ENCODE measurements around the gene MAPK6.
A peak's percentile ranks its signal among the peaks of the same experiment; 100 is the strongest.
"Not testable (repeated sequence)": the region's sequence is repeated elsewhere in the genome, so short reads cannot be mapped to it uniquely, and the experiment has no call there.

MAPK6 gene

DNA sequence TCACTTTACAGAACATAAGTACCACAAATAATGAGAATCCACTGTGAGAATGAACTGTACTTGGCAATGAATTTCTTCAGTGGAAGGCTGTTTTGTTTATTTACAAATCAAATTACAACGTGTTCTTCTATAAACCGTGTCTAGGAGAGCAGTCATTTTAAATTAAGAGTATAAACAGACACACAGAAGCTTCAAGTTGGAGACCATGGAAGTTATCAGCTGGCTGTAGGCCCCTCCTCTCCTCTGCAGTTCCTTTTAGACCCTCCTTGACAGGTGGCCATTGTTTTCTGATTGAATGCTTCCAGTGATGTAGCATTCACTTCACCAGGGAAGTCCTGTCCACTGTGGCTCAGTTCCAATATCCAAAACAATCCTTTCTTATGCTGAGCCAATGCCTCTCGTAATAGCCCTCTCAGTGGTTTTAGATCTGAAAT, 7.3 kb upstream of the MAPK6 start:
- no peak for DNase-seq

DNA sequence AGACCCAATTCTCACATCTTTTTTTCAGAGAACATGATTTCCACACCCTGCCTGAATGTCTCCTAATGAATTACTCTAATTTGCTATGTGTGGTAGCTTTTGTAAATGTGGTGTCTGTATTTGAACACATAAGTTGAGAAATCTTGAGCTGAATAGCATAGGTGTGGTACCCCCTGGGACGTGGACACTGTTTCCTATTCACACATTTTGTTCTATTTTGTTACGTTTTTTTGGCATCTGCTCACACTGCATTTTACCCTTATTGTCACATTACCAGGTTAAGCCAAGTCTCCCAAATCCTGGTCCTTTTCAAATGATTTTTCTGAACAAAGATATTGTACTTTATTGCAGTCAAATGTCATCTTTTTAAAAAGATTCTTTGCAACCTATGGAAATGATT, 6.8 kb upstream of the MAPK6 start:
- DNase-seq, result no peak

DNA sequence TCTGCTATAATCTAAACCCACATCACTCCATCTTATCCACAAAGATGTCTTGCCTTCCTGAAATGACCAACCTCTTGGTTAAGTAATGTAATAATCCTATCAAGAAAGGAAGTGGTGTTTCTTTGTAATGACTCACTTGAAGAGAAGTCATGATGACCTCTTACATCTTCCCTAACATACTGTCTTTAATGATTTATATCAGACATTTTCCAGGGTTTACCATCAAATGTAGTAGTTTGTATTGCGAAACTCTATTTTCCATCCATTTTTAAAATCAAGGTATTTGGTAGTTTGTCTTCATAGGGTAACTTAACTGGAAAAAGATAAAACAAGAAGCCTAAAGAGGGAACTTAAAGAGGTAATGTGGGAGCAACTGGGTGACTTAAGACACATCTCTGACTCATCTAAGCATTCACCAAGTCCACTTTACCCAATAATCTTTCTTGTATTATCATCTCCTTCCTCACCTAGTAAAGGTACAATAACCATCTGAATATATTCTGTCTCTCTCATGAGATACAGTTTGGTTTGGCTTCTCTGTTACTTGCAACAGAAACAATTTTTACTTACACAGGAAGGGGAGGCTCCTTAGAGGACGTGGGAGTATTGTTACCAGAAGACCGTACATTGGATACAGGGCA, 5.7 kb upstream of the MAPK6 start:
- no peak for DNase-seq

DNA sequence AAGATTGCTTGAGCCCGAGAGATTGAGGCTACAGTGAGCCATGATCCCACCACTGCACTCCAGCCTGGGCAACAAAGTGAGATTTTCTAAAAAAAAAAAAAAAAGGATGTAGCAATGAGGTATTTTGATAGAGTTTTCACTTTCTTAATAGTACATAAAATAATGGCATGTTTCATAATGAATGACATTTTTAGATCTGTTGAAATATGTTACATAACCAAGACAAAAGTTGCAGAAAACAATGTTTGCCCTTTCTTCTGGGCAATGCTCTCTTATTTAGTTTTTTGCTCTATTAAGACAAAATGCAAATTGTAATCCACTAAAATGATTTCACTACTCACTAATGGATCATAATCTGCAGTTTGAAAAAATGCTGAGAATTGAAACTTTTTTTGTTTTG, 4.4 kb upstream of the MAPK6 start:
- no peak for DNase-seq

DNA sequence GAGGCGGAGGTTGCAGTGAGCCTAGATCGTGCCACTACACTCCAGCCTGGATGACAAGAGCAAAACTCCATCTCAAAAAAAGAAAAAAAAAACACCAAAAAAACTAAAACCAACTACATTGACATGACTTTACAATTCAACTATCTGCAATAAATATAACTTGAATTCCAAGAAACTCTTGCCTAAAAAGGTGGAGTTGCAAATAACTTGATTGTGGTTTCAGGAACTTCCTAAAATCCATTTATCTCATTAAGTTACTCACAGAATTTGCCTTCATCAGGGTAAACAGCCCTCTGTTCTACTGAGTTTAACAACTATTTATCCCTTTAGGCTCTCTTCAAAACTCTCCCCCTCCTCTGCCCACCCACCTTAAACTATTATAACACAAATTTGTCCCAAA, 2.7 kb upstream of the MAPK6 start:
- DNase-seq, result no peak

DNA sequence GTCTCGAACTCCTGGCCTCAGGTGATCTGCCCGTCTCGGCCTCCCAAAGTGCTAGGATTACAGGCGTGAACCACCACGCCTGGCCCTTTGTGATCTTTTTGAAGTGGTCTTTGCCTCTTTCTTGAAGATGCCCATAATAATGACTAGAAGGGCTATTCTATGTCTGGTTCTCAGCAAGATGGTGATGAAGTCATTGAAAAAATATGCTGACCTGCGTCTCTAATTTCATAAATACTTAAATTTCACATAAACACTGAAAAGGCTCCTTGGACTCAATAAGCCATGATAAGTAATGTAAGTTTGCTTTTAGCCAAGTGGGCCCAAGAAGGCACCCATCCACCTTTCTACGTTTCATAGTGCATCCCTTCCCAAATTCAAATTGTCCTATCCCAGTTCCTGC, 775 bp upstream of the MAPK6 start:
- DNase-seq, result no peak

DNA sequence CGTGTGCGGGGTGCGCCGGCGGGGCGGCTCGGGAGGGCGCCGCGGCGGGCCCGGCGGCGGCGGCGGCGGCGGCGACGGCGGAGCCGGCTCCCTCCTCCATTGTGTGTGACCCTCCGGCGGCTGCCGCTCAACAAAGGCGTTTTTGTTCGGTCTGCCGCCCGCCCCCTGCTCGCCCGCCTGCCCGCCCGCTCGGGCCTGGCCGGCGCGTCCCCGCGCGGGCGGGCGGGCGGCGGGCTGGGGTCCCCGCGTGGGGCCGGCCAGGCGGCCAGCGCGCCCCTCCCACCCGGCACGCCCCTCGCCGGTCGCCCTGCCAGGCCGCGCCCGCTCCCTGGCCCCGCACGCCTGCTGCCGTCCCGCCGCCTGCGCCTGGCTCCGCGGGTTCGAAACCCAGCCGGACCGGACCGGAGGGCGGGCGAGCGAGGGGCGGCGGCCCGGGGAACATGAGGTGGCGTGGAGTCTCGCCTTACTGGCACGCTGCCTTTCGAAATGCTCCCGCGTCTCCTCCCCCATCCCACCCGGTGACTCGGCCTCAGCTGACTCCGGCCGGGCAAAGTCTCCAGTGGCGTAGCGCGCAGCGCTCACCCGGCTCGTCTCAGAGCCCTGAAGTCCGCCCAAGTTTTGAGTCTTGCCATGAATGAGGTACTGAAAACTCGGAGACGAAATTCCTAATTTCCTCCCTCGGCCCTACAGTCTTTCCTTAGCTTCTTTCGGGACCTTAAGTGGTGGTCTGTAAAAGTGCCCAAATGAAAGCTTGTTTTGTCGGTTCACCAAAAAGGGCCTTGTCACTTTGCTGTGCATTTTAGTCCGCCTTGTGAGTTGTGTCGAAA, 588 bp downstream of the MAPK6 start:
- DNase-seq, result peak; percentile 53

DNA sequence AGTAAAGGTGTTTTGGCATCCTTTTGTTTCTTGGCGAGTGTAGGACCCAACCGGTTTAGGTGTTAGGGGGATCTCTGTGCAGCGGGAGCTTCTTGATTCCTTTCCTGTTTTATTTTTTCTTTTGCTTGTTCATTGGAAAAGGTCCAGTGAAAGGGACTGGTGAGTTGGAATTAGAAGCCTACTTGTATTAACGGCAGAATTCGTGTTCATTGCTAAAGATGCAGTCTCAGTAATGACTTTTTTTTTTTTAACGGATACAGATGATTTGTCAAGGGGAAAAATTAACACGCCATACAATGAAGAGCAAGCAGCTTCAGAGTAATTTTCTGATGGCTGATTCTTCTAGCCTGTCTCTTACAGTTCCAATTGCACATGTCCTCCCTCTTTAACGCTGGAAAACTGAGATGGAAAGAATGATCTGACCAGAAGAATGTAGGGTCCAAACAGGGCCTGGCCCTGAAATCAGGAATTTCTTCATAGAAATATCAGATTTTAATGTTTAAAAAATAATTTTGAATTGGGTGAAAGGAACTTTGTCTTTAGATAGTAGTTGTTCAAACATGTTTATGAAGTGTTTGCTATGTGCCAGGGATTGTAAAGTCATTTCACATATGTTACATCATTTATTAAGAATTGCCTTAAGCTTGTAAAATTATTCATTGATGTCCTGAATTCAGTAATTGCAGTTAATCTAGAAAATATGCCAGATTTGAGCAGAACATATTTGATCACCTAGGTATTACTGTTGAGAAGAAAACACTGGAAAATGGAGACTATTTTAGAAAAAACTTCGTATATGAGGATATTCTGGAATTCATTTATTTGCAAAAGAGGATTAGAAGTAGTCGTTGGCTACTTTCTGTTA, 1.4 kb downstream of the MAPK6 start:
- DNase-seq, result no peak

DNA sequence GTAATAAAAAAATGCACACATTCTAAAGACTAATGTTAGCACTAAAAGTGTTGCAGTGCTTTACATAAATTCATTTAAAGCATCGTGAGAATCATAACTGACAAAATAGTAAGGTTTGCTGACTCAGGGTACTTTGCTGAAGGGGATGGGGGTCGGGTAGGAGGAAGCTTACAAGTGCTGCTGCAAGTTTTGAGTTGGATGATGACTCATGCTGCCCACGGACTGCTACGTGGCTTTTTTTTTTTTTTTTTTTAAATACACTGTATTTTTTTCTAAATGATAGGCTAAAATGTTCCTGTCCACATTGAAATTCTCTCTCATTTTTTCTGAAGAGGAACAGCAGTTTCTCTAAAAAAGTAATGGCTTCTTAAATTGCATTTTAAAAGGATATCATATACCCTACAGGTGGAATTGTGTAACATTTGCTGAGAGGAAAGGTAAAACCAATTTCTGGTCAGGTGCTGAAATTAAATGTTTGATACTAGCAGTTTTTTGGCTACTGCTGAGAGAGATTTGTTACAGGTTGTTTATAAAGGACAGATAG, 2.2 kb downstream of the MAPK6 start:
- DNase-seq, result peak; percentile 51

DNA sequence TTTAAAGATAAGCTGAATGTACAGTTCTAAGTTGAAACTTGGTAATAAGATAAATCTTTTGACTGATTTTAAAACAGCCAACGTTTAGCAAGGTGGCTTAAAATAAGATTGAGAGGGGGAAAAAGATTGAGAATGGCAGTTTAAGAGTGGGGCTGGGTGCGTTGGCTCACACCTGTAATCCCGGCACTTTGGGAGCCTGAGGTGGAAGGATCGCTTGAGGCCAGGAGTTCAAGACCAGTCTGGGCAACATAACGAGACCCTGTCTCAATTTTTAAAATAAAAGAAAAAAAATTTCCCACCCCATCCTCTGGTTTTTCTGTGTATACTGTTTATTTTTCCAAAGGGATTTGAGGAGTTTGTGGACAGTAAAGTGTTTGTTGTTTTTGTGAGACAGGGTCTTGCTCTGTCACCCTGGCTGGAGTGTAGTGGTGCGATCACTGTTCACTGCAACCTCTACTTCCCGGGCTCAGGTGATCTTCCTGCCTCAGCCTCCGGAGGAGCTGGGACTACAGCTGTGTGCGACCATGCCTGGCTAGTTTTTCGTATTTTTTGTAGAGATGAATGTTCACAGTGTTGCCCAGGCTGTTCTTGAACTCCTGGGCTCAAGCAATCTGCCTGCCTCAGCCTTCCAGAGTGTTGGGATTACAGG, 3.0 kb downstream of the MAPK6 start:
- DNase-seq, result no peak

DNA sequence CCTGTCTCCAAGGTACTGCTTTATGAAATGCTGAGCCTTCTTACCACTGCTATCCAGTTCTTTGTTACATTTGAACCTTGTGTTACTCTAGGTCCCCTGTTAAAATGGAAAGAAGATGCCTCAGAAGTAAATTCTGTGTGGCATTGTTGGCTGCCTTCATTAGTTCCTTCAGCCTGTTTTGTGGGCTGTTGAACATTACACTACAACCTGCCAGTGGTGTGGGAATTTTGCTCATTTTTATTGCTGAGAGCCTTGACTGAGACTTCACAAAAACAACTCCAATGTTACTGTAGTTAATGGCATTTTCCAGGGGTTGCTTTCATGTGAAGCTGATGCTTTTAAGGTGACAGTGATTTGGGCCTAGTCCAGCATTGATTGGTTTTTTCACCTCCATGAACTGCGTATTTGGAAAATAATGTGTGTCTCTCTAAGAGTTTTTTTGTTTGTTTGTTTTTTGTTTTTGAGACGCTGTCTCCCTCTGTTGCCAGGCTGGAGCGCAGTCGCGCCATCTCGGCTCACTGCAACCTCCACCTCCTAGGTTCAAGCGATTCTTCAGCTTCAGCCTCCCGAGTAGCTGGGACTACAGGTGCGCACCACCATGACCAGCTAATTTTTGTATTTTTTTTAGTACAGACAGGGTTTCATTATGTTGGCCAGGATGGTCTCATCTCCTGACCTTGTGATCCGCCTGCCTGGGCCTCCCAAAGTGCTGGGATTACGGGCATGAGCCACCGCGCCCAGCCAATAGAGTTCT, 4.3 kb downstream of the MAPK6 start:
- no peak for DNase-seq

DNA sequence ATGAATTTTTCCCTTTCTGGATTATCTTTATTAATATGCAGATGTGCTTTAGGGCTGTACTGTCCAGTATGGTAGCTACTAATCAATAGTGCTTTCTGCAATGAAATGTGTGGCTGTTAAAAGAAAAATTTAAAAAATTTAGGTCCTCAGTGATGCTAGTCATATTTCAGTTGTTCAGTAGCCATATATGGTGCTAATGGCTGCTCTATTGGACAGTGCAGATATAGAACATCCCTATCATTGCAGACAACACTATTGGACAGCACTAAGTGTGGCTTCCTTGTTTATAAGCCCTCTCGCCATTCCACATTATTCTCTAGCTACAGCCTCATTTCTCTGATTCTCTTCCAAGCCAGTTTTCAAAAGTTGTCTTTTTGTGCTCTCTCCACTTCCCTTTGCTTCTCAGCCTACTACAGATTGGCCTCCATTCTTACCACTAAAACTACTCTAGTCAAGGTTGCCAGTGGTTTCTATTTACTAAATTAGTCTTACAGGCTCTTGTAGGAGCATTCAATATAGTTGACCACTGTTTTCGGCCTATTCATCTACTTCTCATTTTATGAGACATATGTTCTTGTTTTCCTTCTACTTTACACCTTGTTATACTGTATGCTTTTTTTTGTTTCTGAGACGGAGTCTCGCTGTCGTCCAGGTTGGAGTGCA, 9.5 kb downstream of the MAPK6 start:
- DNase-seq, result no peak

DNA sequence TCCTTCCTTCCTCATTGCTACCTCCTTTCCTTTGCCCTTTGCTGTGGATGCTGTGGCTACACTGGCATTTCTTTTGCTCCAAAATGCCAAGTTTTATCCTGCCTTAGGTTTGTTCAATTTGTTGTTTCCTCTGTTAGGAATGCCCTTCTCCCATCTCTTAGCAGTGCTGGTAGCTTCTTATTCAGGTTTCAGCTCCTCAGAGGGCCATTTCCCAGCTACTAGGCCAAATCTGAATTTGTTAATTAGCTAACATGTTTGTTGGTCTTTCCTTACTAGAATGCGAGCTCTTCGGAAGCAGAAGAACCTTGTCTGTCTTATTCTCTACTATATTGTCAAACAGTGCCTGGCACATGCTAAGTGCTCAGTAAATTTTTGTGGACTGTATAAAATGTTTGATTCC, 11.0 kb downstream of the MAPK6 start:
- DNase-seq, result no peak

DNA sequence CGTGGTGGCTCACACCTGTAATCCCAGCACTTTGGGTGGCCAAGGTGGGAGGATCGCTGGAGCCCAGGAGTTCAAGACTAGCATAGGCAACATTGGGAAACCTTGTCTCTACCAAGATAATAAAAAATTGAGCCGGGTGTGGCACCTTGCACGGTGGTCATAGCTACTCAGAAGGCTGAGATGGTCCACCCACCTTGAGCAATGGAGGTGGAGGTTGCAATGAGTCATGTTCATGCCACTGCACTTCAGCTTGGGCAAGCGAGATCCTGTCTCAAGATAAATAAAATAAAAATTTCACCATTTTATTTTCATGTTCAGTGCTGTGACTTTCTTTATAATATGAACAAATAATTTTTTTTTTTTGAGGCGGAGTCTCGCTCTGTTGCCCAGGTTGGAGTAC, 12.5 kb downstream of the MAPK6 start:
- no peak for DNase-seq

DNA sequence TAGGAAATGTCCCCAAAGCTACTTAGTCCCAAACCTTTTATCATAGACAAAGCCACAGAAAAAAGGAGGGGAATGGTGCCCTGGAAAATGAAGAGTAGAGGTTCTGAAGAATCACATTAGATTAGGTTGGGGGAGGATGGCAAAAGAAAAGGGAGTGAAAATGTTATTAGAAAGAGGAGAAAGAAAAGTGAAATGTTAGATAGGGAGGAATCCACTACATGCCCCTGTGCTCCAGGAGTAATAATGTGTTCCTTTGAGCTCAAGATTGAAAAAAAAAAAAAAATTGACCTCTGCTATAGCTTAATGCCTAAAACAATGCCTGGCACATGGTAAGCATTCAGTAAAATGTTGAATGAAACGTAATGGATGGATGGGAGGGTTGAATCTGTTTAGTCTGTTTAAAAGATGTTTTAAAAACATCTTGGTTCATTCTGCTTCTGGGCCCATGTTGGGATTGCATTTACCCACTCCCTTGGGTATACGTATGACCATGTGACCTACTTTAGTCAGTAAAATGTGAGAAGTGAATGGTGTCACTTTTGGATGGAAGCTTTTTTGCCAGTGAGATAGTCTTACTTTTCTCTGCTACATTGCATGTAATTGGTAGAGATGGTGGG, 19.0 kb downstream of the MAPK6 start:
- no peak for DNase-seq

DNA sequence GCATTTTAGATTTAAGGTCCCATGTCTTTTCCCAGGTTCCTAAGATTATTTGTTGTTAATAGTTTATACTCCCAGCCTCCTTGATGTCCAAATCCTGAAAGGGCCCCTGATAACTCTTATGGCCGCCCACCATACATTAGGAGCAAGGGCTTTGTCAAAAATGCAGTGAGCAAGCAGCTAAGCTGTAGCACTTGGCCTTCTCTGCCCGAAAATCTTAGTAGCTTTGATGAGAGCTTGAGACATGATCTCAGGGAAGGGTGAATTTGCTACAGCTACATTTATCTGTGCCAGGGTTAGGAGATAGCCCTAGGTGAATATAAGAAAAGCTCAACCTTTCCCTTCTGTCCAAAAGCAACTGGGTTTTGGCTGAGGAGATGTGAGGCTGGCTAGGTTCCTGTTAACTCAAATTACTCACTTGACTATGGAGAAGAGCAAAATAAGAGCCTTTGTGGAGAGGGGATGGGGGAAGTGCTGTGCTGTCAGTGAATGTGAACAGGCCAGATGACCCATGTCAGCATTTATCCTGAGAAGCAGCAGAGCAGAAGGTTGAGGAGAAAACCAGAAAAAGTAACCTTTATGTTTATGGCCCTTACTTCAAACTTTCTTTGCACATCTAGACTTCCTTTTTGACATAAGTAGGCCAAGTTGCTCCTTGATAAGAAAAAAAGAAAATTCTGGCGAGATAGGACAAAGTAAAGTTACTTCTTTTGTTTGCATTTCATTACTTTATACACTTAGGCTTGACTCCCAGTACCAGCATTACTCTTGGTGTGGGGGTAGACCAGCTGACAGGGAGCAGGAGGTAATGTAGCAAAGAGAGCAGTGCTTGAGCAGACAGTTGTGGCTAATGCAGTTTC, 21.1 kb downstream of the MAPK6 start:
- DNase-seq, result no peak

DNA sequence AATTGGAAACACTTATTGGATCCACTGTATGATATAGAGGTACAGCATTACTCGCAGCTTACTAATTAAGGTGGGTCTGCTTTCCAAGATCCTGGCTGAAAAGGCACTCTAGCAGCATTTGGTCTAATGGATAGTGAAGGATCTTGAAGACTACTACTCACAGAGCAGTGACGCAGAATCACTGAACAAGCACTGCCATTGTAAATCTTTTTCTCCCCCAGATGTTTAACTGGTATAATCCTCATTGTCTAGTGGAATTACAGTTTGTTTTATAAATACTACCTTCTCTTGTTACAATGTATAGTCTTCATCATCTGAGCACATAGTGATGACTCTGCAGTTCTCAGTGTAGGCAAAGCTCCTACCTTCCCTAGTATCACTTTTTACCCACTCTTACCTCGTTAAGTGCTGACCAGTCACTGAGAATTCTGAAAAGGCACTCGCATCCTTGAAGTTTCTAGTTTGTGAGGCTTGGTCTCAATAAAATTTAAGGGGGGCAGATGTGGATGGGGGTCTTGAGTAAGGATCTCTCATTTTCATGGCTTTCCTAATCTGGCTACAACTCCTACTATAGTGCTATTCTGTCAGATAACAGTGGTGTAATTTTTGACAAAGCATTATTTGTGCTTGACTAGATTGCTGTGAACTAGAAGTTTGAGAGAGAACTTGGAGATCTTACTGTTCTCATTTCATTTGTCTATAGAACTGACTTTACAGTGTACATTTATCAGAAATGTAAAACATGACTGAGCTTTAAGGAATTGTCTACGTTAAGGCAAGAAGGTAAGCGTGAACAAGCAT, 23.2 kb downstream of the MAPK6 start:
- no peak for DNase-seq

DNA sequence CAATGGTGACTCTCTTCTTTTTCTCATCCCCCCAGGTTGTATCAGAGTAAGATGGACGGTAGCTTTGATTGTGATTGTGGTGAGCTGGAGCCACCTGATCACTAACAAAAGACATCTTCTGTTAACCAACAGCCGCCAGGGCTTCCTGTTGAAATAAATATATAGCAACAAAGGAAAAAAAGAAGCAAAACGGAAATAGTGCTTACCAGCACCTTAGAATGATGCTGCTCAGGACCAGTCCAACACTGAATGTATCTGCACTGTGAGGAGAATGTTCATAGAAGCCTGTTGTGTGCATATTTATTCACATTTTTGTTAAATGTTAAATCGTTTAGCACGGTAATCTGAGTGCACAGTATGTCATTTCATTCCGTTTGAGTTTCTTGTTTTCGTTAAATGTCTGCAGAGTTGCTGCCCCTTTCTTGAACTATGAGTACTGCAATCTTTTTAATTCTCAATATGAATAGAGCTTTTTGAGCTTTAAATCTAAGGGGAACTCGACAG, 26.8 kb downstream of the MAPK6 start:
- peak; percentile 29 for DNase-seq

DNA sequence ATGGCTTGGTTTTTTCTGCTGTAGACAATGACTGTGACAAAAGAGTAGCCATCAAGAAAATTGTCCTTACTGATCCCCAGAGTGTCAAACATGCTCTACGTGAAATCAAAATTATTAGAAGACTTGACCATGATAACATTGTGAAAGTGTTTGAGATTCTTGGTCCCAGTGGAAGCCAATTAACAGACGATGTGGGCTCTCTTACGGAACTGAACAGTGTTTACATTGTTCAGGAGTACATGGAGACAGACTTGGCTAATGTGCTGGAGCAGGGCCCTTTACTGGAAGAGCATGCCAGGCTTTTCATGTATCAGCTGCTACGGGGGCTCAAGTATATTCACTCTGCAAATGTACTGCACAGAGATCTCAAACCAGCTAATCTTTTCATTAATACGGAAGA, 27.5 kb downstream of the MAPK6 start:
- not testable (repeated sequence) for DNase-seq

All from activated CD4-positive, alpha-beta T cell treated with anti-CD3 and anti-CD28 coated beads, Interleukin-2, amount 50 U/mL, for 1 hour (primary cell).